NT2/D1 (cell line): Measurements from ENCODE around the gene RIPK3.

Experiments used
- YY1 ChIP-seq: IDR thresholded peaks from 2 replicates; pipeline ENCODE4 v1.6.1; 2011; ENCODE audit not compliant: insufficient read length, insufficient read depth
- ZNF274 ChIP-seq: IDR thresholded peaks from 2 replicates; pipeline ENCODE4 v1.6.1; 2011; ENCODE audit warnings: mild to moderate bottlenecking, low read depth, low read length

- TF ChIP-seq ZNF274 = no peak
- no peak for TF ChIP-seq YY1
Measured at GRCh38 chr14:24323341-24323740, 16.4 kb downstream of the RIPK3 start.
